A673 (cell line): ENCODE measurements around the gene ALKAL2. TPM values are rescaled to one million over a fixed set of nuclear protein-coding genes. Genes with fewer than 3 reads are reported as not detected.

Experiments used
- BruUV-seq: library from RNA; stranded (reverse); fragments of 400-500 nt; replicated peaks from 2 replicates; lab custom pipeline; 2021; lab: Mats Ljungman, UMichigan
- CTCF ChIA-PET: fragments of 300-600 bp; sonication (Branson Sonifier 250); formaldehyde crosslinking; loops from one replicate; lab custom pipeline; 2022; ENCODE audit warnings: antibody characterized with exemption; lab: Charles Lee
- POLR2A ChIA-PET: fragments of 300-600 bp; sonication (Branson Sonifier 250); formaldehyde crosslinking; loops from one replicate; lab custom pipeline; 2022; ENCODE audit warnings: antibody characterized with exemption; ENCODE audit not compliant: low non-redundant PET; lab: Charles Lee
- DNase-seq: peaks from one replicate; pipeline ENCODE4 v3.0.0-alpha.2; 2015; ENCODE audit warnings: low spot score
- H3K27ac ChIP-seq: fragments of 200-600 bp; sonication (generic); 2 replicates; pipeline ENCODE4 v1.5.1; 2016; ENCODE audit warnings: mixed run types, low read depth, mild to moderate bottlenecking, mixed read lengths, antibody characterized with exemption, low read length; ENCODE audit not compliant: poor library complexity, severe bottlenecking
- H3K27me3 ChIP-seq: fragments of 200-600 bp; sonication (generic); replicated peaks from 2 replicates; pipeline ENCODE4 v1.6.1; 2017; ENCODE audit warnings: mixed run types, low read depth, mild to moderate bottlenecking, mixed read lengths, antibody characterized with exemption, low read length; ENCODE audit not compliant: insufficient read depth, poor library complexity
- H3K36me3 ChIP-seq: fragments of 200-600 bp; sonication (generic); 2 replicates; pipeline ENCODE4 v1.6.1; 2016; ENCODE audit warnings: mixed run types, mild to moderate bottlenecking, mixed read lengths, antibody characterized with exemption, low read length; ENCODE audit not compliant: insufficient read depth, poor library complexity, severe bottlenecking
- H3K4me1 ChIP-seq: fragments of 200-600 bp; sonication (generic); 2 replicates; pipeline ENCODE4 v1.6.1; 2017; ENCODE audit warnings: mixed run types, mild to moderate bottlenecking, mixed read lengths, antibody characterized with exemption, low read length; ENCODE audit not compliant: insufficient read depth, poor library complexity, severe bottlenecking
- H3K4me3 ChIP-seq: fragments of 200-600 bp; sonication (generic); 2 replicates; pipeline ENCODE4 v1.5.1; 2016; ENCODE audit warnings: low read depth, mixed run types, mild to moderate bottlenecking, mixed read lengths, low read length; ENCODE audit not compliant: poor library complexity, severe bottlenecking
- H3K9me3 ChIP-seq: fragments of 200-600 bp; sonication (generic); 2 replicates; pipeline ENCODE4 v1.6.1; 2016; ENCODE audit warnings: mixed run types, low read depth, mild to moderate bottlenecking, mixed read lengths, antibody characterized with exemption, low read length; ENCODE audit not compliant: poor library complexity, severe bottlenecking
- CTCF ChIP-seq: fragments of 300-800, 200-600 bp; sonication (generic); conservative IDR thresholded peaks from 2 replicates; pipeline ENCODE4 v1.5.1; 2017; ENCODE audit warnings: low read depth, mild to moderate bottlenecking, antibody characterized with exemption, low read length, moderate library complexity, mixed read lengths
- EZH2 ChIP-seq: fragments of 200-600 bp; sonication (generic); IDR thresholded peaks from 2 replicates; pipeline ENCODE4 v1.6.1; 2017; ENCODE audit warnings: borderline replicate concordance, low read depth, mild to moderate bottlenecking, mixed read lengths, antibody characterized with exemption, low read length; ENCODE audit not compliant: poor library complexity, severe bottlenecking
- intact Hi-C: fragments of 100-400 bp; cut with micrococcal nuclease; formaldehyde crosslinking; loops from one replicate; pipeline ENCODE4 v1.10.0; 2022; ENCODE audit not compliant: unreplicated experiment
- total RNA-seq: library from RNA; stranded (reverse); gene quantifications from 2 replicates; pipeline ENCODE4 v1.2.3, GENCODE V29; 2021

Gene ALKAL2
- total RNA-seq, 1 experiment from 2014 or later, result not detected

- Histone ChIP-seq H3K9me3 (no peaks in the 10 kb centered on the region), H3K27me3 (no peaks in the 10 kb centered on the region), H3K4me1 (no peaks in the 10 kb centered on the region), H3K36me3 (no peaks in the 10 kb centered on the region), H3K27ac (no peak overlapping the region), H3K4me3 (no peak overlapping the region)
- intact Hi-C loops, result no loop called here
- POLR2A ChIA-PET, result no interaction called here
- CTCF ChIA-PET, result no interaction called here
- no peak for TF ChIP-seq EZH2
- no peak for TF ChIP-seq CTCF
- DNase-seq, result no peak
- no TSS peak for BruUV-seq
Observed at GRCh38 chr2:322326-322725, 34.4 kb upstream of the ALKAL2 start.

GRCh38 chr2:320561-320960 is 32.7 kb upstream of the ALKAL2 start:
- H3K4me1 ChIP-seq, result no peaks in the 10 kb centered on the region
- intact Hi-C loops, result no loop called here
- no peak for DNase-seq
- POLR2A ChIA-PET, result no interaction called here
- no peak overlapping the region for H3K27ac ChIP-seq
- H3K4me3 ChIP-seq, result no peak overlapping the region
- CTCF ChIA-PET, result no interaction called here
- no TSS peak for BruUV-seq
- no peaks in the 10 kb centered on the region for H3K27me3 ChIP-seq
- no peaks in the 10 kb centered on the region for H3K36me3 ChIP-seq
- H3K9me3 ChIP-seq, result no peaks in the 10 kb centered on the region
- no peak for TF ChIP-seq EZH2

GRCh38 chr2:319059-319600 is 31.2 kb upstream of the ALKAL2 start:
- no peak overlapping the region for H3K27ac ChIP-seq
- no peaks in the 10 kb centered on the region for H3K36me3 ChIP-seq
- no peak for TF ChIP-seq EZH2
- no peak for TF ChIP-seq CTCF
- ChIA-PET POLR2A (no interaction called here), CTCF (no interaction called here)
- BruUV-seq, result no TSS peak
- no peaks in the 10 kb centered on the region for H3K27me3 ChIP-seq
- H3K4me1 ChIP-seq, result no peaks in the 10 kb centered on the region
- DNase-seq, result no peak
- H3K9me3 ChIP-seq, result no peaks in the 10 kb centered on the region
- intact Hi-C loops, result no loop called here
- H3K4me3 ChIP-seq, result no peak overlapping the region
